GM18868 (cell line): ENCODE measurements around the gene PRTG.
"Not testable (repeated sequence)": the region's sequence is repeated elsewhere in the genome, so short reads cannot be mapped to it uniquely, and the experiment has no call there.

ENCODE experiments used
- ATAC-seq: cut with Tn5 transposase; IDR thresholded peaks from one replicate; pipeline ENCODE4 v1.9.1; 2021; ENCODE audit warnings: mild to moderate bottlenecking, moderate library complexity; ENCODE audit not compliant: unreplicated experiment

Gene PRTG

GRCh38 chr15:55750706-55751105, 7.8 kb upstream of the PRTG start:
- no peak for ATAC-seq

DNA sequence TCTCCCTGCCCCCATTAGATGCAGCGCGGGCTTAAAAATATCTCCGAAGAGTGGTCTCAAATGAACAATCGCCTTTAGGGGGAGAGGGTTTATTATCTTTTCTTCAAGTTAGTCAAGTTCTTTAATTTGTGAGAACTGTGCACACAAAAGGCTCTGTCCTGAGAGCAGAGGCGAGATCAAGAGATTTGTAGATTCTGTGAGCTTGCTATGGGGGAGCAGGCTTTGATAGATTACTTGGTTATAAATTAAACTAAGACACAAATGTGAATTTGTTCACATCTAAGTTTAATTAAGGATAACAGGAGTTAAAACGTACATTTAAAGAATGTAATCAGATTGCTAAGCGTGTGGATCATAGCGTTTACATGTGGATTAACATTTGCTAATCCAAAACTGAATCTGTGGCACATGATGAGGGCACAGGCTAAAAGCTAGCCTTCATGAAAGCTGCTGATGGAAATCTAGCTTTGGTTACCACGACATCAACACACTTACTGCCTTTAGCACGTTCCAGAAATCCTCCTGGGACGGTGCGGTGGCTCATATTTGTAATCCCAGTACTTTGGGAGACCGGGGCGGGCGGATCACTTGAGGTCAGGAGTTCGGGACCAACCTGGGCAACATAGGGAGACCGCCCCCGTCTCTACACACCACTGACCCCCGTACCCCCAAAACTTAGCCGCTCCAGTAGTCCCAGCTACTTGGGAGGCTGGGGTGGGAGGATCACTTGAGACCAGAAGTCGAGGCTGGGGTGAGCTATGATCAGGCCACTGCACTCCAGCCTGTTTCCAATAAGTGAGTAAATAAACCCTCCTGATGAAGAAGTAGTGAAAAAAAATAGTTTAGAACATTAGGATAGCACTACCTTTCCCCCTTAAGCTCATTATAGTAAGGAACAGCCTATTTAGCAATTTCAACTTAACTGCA, 1.0 kb upstream of the PRTG start:
- no peak for ATAC-seq

GRCh38 chr15:55742498-55742926, 440 bp downstream of the PRTG start:
- no peak for ATAC-seq

DNA sequence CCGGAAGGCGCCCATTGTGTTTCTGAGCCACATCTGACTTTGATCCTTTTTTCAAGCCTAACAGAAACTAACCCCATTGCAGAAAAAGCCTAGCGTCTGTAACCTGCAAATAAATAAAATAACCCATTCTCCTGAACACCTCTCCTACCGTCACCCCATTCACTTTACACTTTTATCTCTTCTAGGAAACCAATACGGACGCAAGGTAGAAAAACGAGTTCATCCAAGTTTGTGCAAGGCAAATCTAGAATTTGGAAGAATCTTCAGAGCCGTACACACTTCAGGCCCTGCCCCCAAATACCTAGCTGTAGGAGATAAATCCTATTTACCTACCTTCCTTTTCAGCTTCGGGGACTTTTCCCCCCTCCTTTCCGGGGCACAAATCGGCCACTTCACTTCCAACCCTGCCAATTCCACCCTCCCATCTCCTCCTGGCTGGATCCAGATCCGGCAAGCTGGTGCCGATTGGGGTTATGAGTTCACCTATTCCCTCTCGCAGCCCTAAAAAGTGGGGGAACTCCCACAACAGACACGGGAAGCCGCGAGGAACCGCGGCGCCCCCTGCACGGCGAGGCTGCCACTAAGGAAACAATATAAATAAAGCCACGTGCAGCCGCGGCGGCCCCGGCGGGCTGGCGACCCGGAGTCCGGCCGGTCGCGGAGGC, 987 bp downstream of the PRTG start:
- no peak for ATAC-seq

GRCh38 chr15:55740981-55741832, 1.7 kb downstream of the PRTG start:
- no peak for ATAC-seq

- no peak for ATAC-seq
Measured at GRCh38 chr15:55740359-55740878, 2.5 kb downstream of the PRTG start.

GRCh38 chr15:55739641-55740040, 3.3 kb downstream of the PRTG start:
- no peak for ATAC-seq

DNA sequence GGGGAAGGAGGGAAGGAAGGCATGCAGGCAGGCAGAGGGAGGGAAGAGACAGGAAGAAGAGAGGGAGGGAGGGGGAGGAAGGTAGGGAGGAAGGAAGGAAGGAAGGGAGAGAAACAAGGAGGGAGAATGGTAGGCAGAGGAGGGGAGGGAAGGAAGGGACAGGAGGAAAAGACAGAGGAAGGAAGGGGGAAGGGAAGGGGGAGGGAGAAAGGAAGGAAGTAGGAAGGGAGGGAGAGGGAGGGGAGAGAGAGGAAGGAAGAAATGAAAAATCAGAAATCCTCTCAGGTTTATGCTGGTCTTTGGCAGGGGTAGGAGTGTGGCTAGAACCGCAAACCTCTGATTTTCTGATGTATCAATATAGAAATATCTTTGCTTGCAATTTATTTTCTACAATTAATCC, 4.2 kb downstream of the PRTG start:
- no peak for ATAC-seq

GRCh38 chr15:55737373-55737772, 5.6 kb downstream of the PRTG start:
- no peak for ATAC-seq

DNA sequence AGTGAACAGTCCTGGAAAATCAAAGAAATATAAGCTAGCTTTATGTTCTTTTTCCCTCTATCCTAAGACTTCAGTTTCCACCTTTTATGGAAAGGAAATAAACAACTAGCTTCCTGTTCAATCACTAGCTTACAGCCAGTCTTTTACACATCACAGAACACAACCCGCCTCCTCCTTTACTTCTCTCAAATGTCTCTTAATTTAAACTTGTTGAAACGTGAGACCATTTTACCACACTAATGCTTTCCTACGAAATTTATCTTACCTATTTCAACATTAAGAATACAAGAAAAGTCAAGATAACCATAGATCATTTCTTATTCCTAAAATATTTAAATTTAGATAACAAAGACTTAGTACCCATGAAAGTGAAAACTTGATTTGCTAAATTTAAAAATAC, 6.2 kb downstream of the PRTG start:
- no peak for ATAC-seq

DNA sequence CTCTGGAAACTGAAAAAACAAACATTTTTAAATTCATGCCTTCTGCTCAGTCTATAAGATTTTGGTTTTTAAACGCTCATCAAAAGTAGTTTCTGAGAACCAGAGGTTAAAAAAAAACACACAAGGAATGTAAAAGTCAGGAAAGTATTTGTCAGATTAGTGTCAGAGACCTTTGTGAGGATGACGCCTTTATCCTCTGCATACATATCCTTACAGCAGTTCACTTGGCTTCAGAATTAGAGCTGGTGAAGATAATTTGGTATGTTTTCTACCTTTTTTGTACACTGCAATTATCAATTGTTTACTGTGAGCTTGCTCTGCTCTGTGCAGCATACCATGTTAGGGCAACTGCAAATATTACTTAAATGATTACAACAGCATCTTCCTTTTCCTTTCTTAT, 8.3 kb downstream of the PRTG start:
- no peak for ATAC-seq

GRCh38 chr15:55733461-55733860, 9.5 kb downstream of the PRTG start:
- ATAC-seq = not testable (repeated sequence)

GRCh38 chr15:55721554-55722185, 21.3 kb downstream of the PRTG start:
- ATAC-seq = no peak

GRCh38 chr15:55715355-55716076, 27.4 kb downstream of the PRTG start:
- no peak for ATAC-seq

- no peak for ATAC-seq
Measured at GRCh38 chr15:55714064-55714463, 28.9 kb downstream of the PRTG start.

- ATAC-seq = no peak
Measured at GRCh38 chr15:55712363-55712762, 30.6 kb downstream of the PRTG start.

- ATAC-seq = no peak
Measured at GRCh38 chr15:55710286-55710685, 32.7 kb downstream of the PRTG start.

GRCh38 chr15:55709458-55709857, 33.5 kb downstream of the PRTG start:
- ATAC-seq = no peak

DNA sequence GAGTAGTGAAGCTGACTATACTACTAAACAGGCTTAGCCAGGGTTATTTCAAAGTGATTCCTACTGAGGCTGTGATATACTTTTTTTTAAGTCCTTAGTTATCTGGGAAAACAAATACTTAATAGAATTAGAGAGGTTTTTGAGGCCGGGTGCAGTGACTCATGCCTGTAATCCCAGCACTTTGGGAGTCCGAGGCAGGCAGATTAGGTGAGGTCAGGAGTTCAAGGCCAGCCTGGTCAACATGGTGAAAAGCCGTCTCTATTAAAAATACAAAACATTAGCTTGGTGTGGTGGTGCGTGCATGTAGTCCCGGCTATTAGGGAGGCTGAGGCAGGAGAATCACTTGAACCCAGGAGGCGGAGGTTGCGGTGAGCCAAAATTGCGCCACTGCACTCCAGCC, 34.2 kb downstream of the PRTG start:
- no peak for ATAC-seq

GRCh38 chr15:55707951-55708350, 35.0 kb downstream of the PRTG start:
- no peak for ATAC-seq
